Transverse colon (tissue), 4 donors: ENCODE measurements around the gene TIA1.

Source experiments
- EP300 ChIP-seq: sonication (generic); formaldehyde crosslinking; IDR thresholded peaks from one replicate; pipeline ENCODE4 v1.6.1; 2017; ENCODE audit warnings: antibody characterized with exemption, low read depth
- POLR2A ChIP-seq: fragments of 450-650 bp; IDR thresholded peaks from one replicate; pipeline ENCODE4 v1.6.1; 2016; ENCODE audit warnings: antibody characterized with exemption, mild to moderate bottlenecking, moderate library complexity
- POLR2AphosphoS5 ChIP-seq, 3 donors: sonication (generic); formaldehyde crosslinking; IDR thresholded peaks; one replicate each; pipeline ENCODE4 v1.6.1; 2016; ENCODE audit warnings: antibody characterized with exemption in 3 of 3
- TF ChIP-seq, protein P1 (sequence below), 5 experiments: fragments of 200-600 bp in 3 of 5; fragments of 450-650 bp in 2 of 5; sonication (generic) in 3 of 5; IDR thresholded peaks; 1 replicate in 2 of 5; 2 replicates in 3 of 5; pipeline ENCODE4 v1.5.1; 2016 to 2017; ENCODE audit warnings: antibody characterized with exemption in 5 of 5, inconsistent platforms in 3 of 5, mild to moderate bottlenecking in 2 of 5, moderate library complexity in 1 of 5

DNA sequence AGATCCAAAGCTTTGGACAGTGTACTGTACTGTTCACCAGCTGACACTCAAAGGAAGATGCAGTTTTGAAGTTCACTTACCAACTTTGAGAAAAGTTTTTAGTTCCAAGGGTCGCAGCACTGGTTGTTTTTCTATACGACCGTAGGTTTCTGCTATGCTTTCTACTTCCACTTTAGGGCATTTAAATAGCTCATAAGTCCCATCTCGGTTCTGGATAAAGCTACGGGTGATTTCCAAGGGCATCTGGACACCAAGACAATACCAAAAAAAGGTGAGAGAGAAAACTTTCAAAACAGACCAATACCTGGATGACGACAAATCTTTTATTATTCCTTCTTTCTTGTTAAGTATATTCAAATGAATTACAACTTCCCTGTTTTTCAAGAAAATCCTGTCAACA, 87.9 kb downstream of the TIA1 start:
- no peak for TF ChIP-seq POLR2AphosphoS5 (IDR thresholded peaks at IDR 0.05)
- TF ChIP-seq, protein P1, sequence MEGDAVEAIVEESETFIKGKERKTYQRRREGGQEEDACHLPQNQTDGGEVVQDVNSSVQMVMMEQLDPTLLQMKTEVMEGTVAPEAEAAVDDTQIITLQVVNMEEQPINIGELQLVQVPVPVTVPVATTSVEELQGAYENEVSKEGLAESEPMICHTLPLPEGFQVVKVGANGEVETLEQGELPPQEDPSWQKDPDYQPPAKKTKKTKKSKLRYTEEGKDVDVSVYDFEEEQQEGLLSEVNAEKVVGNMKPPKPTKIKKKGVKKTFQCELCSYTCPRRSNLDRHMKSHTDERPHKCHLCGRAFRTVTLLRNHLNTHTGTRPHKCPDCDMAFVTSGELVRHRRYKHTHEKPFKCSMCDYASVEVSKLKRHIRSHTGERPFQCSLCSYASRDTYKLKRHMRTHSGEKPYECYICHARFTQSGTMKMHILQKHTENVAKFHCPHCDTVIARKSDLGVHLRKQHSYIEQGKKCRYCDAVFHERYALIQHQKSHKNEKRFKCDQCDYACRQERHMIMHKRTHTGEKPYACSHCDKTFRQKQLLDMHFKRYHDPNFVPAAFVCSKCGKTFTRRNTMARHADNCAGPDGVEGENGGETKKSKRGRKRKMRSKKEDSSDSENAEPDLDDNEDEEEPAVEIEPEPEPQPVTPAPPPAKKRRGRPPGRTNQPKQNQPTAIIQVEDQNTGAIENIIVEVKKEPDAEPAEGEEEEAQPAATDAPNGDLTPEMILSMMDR (IDR thresholded peaks at IDR 0.05), result no peak
- no peak for TF ChIP-seq EP300
- no peak for TF ChIP-seq POLR2A
